ENCODE measurements around the gene CRB3.

CRB3 gene

GRCh38 chr19:6516018-6516658 lies 52.1 kb downstream of the CRB3 start:
- H2AFZ ChIP-seq (ENCODE audit: low read length) = peak overlapping the region; percentile 89
- peaks cover 15% of the 10 kb centered on the region for H3K4me1 ChIP-seq (ENCODE audit: low read length)
- peak overlapping the region; percentile 44; the same call in 1 of the 2 replicates for H3K27ac ChIP-seq (ENCODE audit: low read length)

More at GRCh38 chr19:6516018-6516658, 52.1 kb downstream of the CRB3 start:
- peak overlapping the region; percentile 96 for H3K4me2 ChIP-seq (ENCODE audit: low read depth, low read length)
- peak overlapping the region; percentile 81 for H3K4me3 ChIP-seq (ENCODE audit: low read length)
- H3K9ac ChIP-seq (ENCODE audit: low read length) = peak overlapping the region; percentile 75
- no peaks in the 10 kb centered on the region for H3K36me3 ChIP-seq (replicated peaks; ENCODE audit: insufficient read depth, low read length)
- H3K9me3 ChIP-seq (replicated peaks; ENCODE audit: insufficient read depth, low read length) = no peaks in the 10 kb centered on the region
- H3K27me3 ChIP-seq (replicated peaks; ENCODE audit: insufficient read depth, low read length) = no peaks in the 10 kb centered on the region; the same call in 1 of the 2 replicates
- no peaks in the 10 kb centered on the region for H4K20me1 ChIP-seq (ENCODE audit: insufficient read depth, low read length)
- H3K9me2 ChIP-seq (replicated peaks; ENCODE audit: insufficient read depth, low read length) = no peaks in the 10 kb centered on the region
- peak; percentile 86 for DNase-seq
- peaks cover 17% of the 10 kb centered on the region for H3F3A ChIP-seq (ENCODE audit: insufficient read depth, low read length)
- no peak for TF ChIP-seq CTCF (IDR thresholded peaks at IDR 0.05; ENCODE audit: low read length)
- no peak for TF ChIP-seq EZH2phosphoT487 (IDR thresholded peaks at IDR 0.05; ENCODE audit: low read length)
- no peak for TF ChIP-seq EZH2 (optimal IDR thresholded peaks at IDR 0.05; ENCODE audit: low read depth, low read length)
- H3K79me2 ChIP-seq (ENCODE audit: low read length) = no peaks in the 10 kb centered on the region

Measured in MM.1S (cell line).